SK-N-SH (cell line): ENCODE data around the gene ITIH2. TPM values are rescaled to one million over a fixed set of nuclear protein-coding genes. Genes with fewer than 3 reads are reported as not detected.
"Not testable (repeated sequence)": the region's sequence is repeated elsewhere in the genome, so short reads cannot be mapped to it uniquely, and the experiment has no call there.

Experiments
- CTCF ChIA-PET: fragments of 300-600, 350-600 bp; formaldehyde crosslinking; extraction: SDS; loops from one replicate; lab custom pipeline; 2021; lab: Yijun Ruan, JAX
- POLR2A ChIA-PET: fragments of 350-600 bp; sonication (Branson Sonifier 250); formaldehyde crosslinking; extraction: SDS; loops from one replicate; lab custom pipeline; 2020; ENCODE audit warnings: antibody characterized with exemption, inconsistent platforms; lab: Yijun Ruan, JAX
- DNase-seq: peaks from one replicate; pipeline ENCODE4 v3.0.0; 2012
- H2AFZ ChIP-seq: fragments of 200-600 bp; sonication (generic); 2 replicates; pipeline ENCODE4 v1.8.1; 2016; ENCODE audit warnings: antibody characterized with exemption, mild to moderate bottlenecking, low read depth
- H3F3A ChIP-seq: fragments of 200-600 bp; sonication (generic); replicated peaks from 2 replicates; pipeline ENCODE3; 2016; ENCODE audit warnings: antibody characterized with exemption, mild to moderate bottlenecking; ENCODE audit not compliant: insufficient read depth
- H3K27ac ChIP-seq, 2 experiments: fragments of 200-500 bp in 1 of 2; fragments of 200-600 bp in 1 of 2; sonication (Bioruptor generic) in 1 of 2; sonication (generic), shearing (Covaris generic) in 1 of 2; 2 replicates each; pipeline versions ENCODE4 v1.5.1 to v1.6.1; 2014 to 2016; ENCODE audit warnings: low read depth in 2 of 2, inconsistent platforms in 1 of 2, low read length in 1 of 2, mild to moderate bottlenecking in 1 of 2, mixed read lengths in 1 of 2
- H3K27me3 ChIP-seq: fragments of 200-600 bp; sonication (generic), shearing (Covaris generic); 2 replicates; pipeline ENCODE4 v1.6.1; 2016; ENCODE audit warnings: mixed run types; ENCODE audit not compliant: insufficient read depth
- H3K36me3 ChIP-seq, 2 experiments: fragments of 200-500 bp in 1 of 2; fragments of 200-600 bp in 1 of 2; sonication (Bioruptor generic) in 1 of 2; sonication (generic) in 1 of 2; replicated peaks in 1 of 2; 2 replicates each; pipeline versions ENCODE3 to v1.5.1; 2014 to 2016; ENCODE audit warnings: low read length in 1 of 2, mild to moderate bottlenecking in 1 of 2; ENCODE audit not compliant: insufficient read depth in 2 of 2, control insufficient read depth in 1 of 2
- H3K4me1 ChIP-seq, 2 experiments: fragments of 200-500 bp in 1 of 2; fragments of 200-600 bp in 1 of 2; sonication (Bioruptor generic) in 1 of 2; sonication (generic), shearing (Covaris generic) in 1 of 2; 2 replicates each; pipeline versions ENCODE4 v1.5.1 to v1.6.1; 2014 to 2016; ENCODE audit warnings: low read depth in 1 of 2, low read length in 1 of 2, mixed run types in 1 of 2; ENCODE audit not compliant: insufficient read depth in 2 of 2, control insufficient read depth in 1 of 2
- H3K4me2 ChIP-seq: fragments of 200-600 bp; sonication (generic), shearing (Covaris generic); 2 replicates; pipeline ENCODE4 v1.6.1; 2017; ENCODE audit warnings: mixed run types
- H3K4me3 ChIP-seq, 2 experiments: fragments of 200-500 bp in 1 of 2; fragments of 200-600 bp in 1 of 2; sonication (Bioruptor generic) in 1 of 2; sonication (generic), shearing (Covaris generic) in 1 of 2; 2 replicates each; pipeline versions ENCODE4 v1.5.1 to v1.8.1; 2014 to 2016; ENCODE audit warnings: low read depth in 2 of 2, inconsistent platforms in 1 of 2, low read length in 1 of 2, mild to moderate bottlenecking in 1 of 2, mixed read lengths in 1 of 2, moderate library complexity in 1 of 2
- H3K79me2 ChIP-seq: fragments of 200-600 bp; sonication (generic); 2 replicates; pipeline ENCODE4 v1.8.1; 2017; ENCODE audit warnings: mild to moderate bottlenecking; ENCODE audit not compliant: insufficient read depth
- H3K9ac ChIP-seq: fragments of 200-600 bp; sonication (generic); 2 replicates; pipeline ENCODE4 v1.6.1; 2017; ENCODE audit warnings: mixed run types
- H3K9me2 ChIP-seq: fragments of 200-600 bp; sonication (generic); 2 replicates; pipeline ENCODE4 v1.6.1; 2017; ENCODE audit warnings: mixed run types
- H3K9me3 ChIP-seq: fragments of 200-600 bp; sonication (generic); 2 replicates; pipeline ENCODE4 v1.6.1; 2017; ENCODE audit warnings: mixed run types, mild to moderate bottlenecking, moderate library complexity
- H4K20me1 ChIP-seq: fragments of 200-600 bp; sonication (generic); 2 replicates; pipeline ENCODE4 v1.6.1; 2017; ENCODE audit warnings: mild to moderate bottlenecking, mixed run types; ENCODE audit not compliant: insufficient read depth
- CTCF ChIP-seq: fragments of 200-600 bp; sonication (generic); IDR thresholded peaks from 2 replicates; pipeline ENCODE4 v1.6.1; 2017; ENCODE audit warnings: antibody characterized with exemption, mild to moderate bottlenecking, moderate library complexity
- ELF1 ChIP-seq: IDR thresholded peaks from 2 replicates; pipeline ENCODE4 v1.4.0; 2012
- JUND ChIP-seq: IDR thresholded peaks from 2 replicates; pipeline ENCODE4 v1.4.0; 2012
- MEF2A ChIP-seq: IDR thresholded peaks from 2 replicates; pipeline ENCODE4 v1.4.0; 2012; ENCODE audit warnings: low read depth, borderline replicate concordance
- MXI1 ChIP-seq: IDR thresholded peaks from 2 replicates; pipeline ENCODE4 v1.6.1; 2012; ENCODE audit warnings: mild to moderate bottlenecking, low read depth, low read length, improper control_type of control experiment
- POLR2AphosphoS5 ChIP-seq: IDR thresholded peaks from 2 replicates; pipeline ENCODE4 v1.6.1; 2012; ENCODE audit warnings: low read depth, low read length
- RFX5 ChIP-seq: IDR thresholded peaks from 2 replicates; pipeline ENCODE4 v1.6.1; 2012; ENCODE audit warnings: mild to moderate bottlenecking, improper control_type of control experiment, low read length
- RXRA ChIP-seq: IDR thresholded peaks from 2 replicates; pipeline ENCODE4 v1.4.0; 2012; ENCODE audit warnings: low read depth, mild to moderate bottlenecking, borderline replicate concordance
- USF1 ChIP-seq: IDR thresholded peaks from 2 replicates; pipeline ENCODE4 v1.4.0; 2012; ENCODE audit warnings: low read depth, borderline replicate concordance
- WGBS: methylation state at CpG from one replicate; pipeline ENCODE4 v1.1.6; 2017; ENCODE audit warnings: low lambda C conversion rate; 5-methylcytosine and 5-hydroxymethylcytosine counted together
- polyA plus RNA-seq, 3 experiments: library from polyadenylated mRNA; depleted of rRNA; stranded (reverse); fragments of >200 nt; gene quantifications; 2 replicates each; pipeline ENCODE4 v1.2.3, GENCODE V29; 2012

ITIH2 gene
- polyA plus RNA-seq, 1 of the 3 experiments (the other 2 are of a cell fraction): not detected

GRCh38 chr10:7689591-7689990 lies 13.5 kb upstream of the ITIH2 start:
- Histone ChIP-seq H3K79me2 (no peaks in the 10 kb centered on the region), H3K4me2 (no peak overlapping the region), H3F3A (no peaks in the 10 kb centered on the region), H3K4me3 (no peak overlapping the region), H4K20me1 (no peaks in the 10 kb centered on the region), H3K9ac (no peak overlapping the region), H3K36me3 (no peaks in the 10 kb centered on the region), H3K27me3 (no peaks in the 10 kb centered on the region), H3K4me1 (no peaks in the 10 kb centered on the region), H3K9me2 (no peaks in the 10 kb centered on the region), H3K27ac (no peak overlapping the region), H3K9me3 (no peaks in the 10 kb centered on the region), H2AFZ (no peak overlapping the region)
- ChIA-PET POLR2A (no interaction called here), CTCF (interaction anchor here (1.9 to 7.9 kb wide), 3 partner anchors 12 to 1613 kb away, joined by 4 to 152 read pairs (median 17); no protein-coding TSS in a partner anchor)
- no peak for TF ChIP-seq MXI1
- no peak for TF ChIP-seq ELF1
- no peak for TF ChIP-seq JUND
- no peak for TF ChIP-seq USF1
- no peak for TF ChIP-seq CTCF
- no peak for TF ChIP-seq POLR2AphosphoS5
- TF ChIP-seq MEF2A: no peak
- no peak for TF ChIP-seq RFX5
- TF ChIP-seq RXRA: no peak
- no peak for DNase-seq

GRCh38 chr10:7690885-7691597 lies 12.1 kb upstream of the ITIH2 start:
- H3K4me3 ChIP-seq, H3K27ac ChIP-seq, H3K9me3 ChIP-seq, H2AFZ ChIP-seq, H3K79me2 ChIP-seq, H3F3A ChIP-seq, H4K20me1 ChIP-seq, H3K4me1 ChIP-seq, H3K36me3 ChIP-seq, DNase-seq, H3K4me2 ChIP-seq, POLR2A ChIA-PET, H3K27me3 ChIP-seq, CTCF ChIA-PET, H3K9ac ChIP-seq, H3K9me2 ChIP-seq: not testable (repeated sequence)
- 35% methylated on average over 3 of the region's 3 CpGs for WGBS

GRCh38 chr10:7692368-7692767 lies 10.7 kb upstream of the ITIH2 start:
- H3K27ac ChIP-seq: not testable (repeated sequence)

GRCh38 chr10:7693194-7693593 lies 9.9 kb upstream of the ITIH2 start:
- H3K36me3 ChIP-seq, H2AFZ ChIP-seq, H4K20me1 ChIP-seq, DNase-seq, H3K9me3 ChIP-seq, H3K9ac ChIP-seq, H3K27ac ChIP-seq, H3K4me3 ChIP-seq, H3K9me2 ChIP-seq, H3K4me1 ChIP-seq, H3K4me2 ChIP-seq, CTCF ChIA-PET, H3F3A ChIP-seq, POLR2A ChIA-PET, H3K79me2 ChIP-seq, H3K27me3 ChIP-seq: not testable (repeated sequence)

More at GRCh38 chr10:7692368-7692767, 10.7 kb upstream of the ITIH2 start:
- H2AFZ ChIP-seq, DNase-seq, H3K4me2 ChIP-seq, H3K9me3 ChIP-seq, H3K27me3 ChIP-seq, POLR2A ChIA-PET, H3K79me2 ChIP-seq, H3K4me1 ChIP-seq, H3K36me3 ChIP-seq, H3K9ac ChIP-seq, H4K20me1 ChIP-seq, H3K9me2 ChIP-seq, H3F3A ChIP-seq, H3K4me3 ChIP-seq: not testable (repeated sequence)
- CTCF ChIA-PET: interaction anchor here (1.4 kb wide), 1 partner anchor 167 kb away, joined by 4 read pairs; no protein-coding TSS in a partner anchor
